ENCODE results near the gene PATJ.

PATJ gene

DNA sequence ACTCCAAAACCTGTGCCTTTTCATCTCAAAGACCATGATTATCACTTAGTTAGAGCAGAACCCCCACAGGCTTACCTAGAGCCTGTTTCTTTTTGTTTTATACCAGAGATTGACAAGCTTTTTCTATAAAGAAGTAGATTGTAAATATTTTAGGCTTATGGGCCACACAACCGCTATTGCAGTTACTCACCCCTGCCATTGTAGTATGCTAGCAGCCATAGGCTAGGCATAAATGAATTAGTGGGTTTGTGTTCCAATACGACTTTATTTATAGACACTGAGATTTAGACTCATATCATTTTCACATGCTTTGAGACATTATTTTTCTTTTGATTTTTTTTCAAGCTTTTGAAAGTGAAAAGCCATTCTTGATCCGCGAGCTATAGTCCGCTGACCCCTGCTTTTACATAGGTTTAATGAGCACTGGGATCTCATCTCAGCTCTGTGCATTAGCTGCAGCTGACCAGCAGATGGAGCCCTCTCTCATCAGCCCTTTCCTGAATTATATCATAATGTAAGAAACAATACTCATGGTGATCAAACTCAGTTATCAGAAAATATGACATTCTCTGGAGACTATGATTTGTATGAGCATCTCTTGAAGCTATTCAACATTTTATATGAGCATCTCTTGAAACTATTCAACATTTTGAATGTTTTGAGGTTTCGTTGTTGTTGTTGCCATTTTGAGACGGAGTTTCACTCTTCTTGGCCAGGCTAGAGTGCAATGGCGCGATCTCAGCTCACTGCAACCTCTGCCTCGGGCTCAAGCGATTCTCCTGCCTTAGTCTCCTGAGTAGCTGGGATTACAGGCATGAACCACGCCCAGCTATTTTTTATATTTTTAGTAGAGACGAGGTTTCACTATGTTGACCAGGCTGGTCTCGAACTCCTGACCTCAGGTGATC is 340.4 kb downstream of the PATJ start:
- Mint-ChIP-seq H3K27ac (no peak overlapping the region), H3K36me3 (ENCODE audit: low read depth) (no peaks in the 10 kb centered on the region), H3K27me3 (no peaks in the 10 kb centered on the region), H3K4me3 (no peak overlapping the region), H3K9me3 (no peaks in the 10 kb centered on the region), H3K4me1 (no peaks in the 10 kb centered on the region)
- ATAC-seq: peak; percentile 61
- DNase-seq: peak; percentile 38

- H3K9me3 Mint-ChIP-seq: no peaks in the 10 kb centered on the region
- no peak overlapping the region for H3K27ac Mint-ChIP-seq
- H3K4me3 Mint-ChIP-seq: no peak overlapping the region
These were observed 342.1 kb downstream of the PATJ start for GRCh38 chr1:62084310-62084890.

GRCh38 chr1:62088439-62088838 is 346.2 kb downstream of the PATJ start:
- H3K36me3 Mint-ChIP-seq (ENCODE audit: low read depth): peaks cover 4% of the 10 kb centered on the region
- H3K4me3 Mint-ChIP-seq: no peak overlapping the region
- no peak overlapping the region for H3K27ac Mint-ChIP-seq
- ATAC-seq (no peak), DNase-seq (no peak)
- no peaks in the 10 kb centered on the region for H3K9me3 Mint-ChIP-seq
- no peaks in the 10 kb centered on the region for H3K4me1 Mint-ChIP-seq
- no peaks in the 10 kb centered on the region for H3K27me3 Mint-ChIP-seq

More at GRCh38 chr1:62084310-62084890, 342.1 kb downstream of the PATJ start:
- ATAC-seq (no peak), DNase-seq (no peak)
- Mint-ChIP-seq H3K36me3 (ENCODE audit: low read depth) (peaks cover 4% of the 10 kb centered on the region), H3K4me1 (no peaks in the 10 kb centered on the region), H3K27me3 (no peaks in the 10 kb centered on the region)

GRCh38 chr1:62089570-62089969 is 347.3 kb downstream of the PATJ start:
- no peaks in the 10 kb centered on the region for H3K4me1 Mint-ChIP-seq
- peaks cover 4% of the 10 kb centered on the region for H3K36me3 Mint-ChIP-seq (ENCODE audit: low read depth)
- H3K27me3 Mint-ChIP-seq: no peaks in the 10 kb centered on the region
- no peaks in the 10 kb centered on the region for H3K9me3 Mint-ChIP-seq
- no peak overlapping the region for H3K4me3 Mint-ChIP-seq
- ATAC-seq (no peak), DNase-seq (no peak)
- no peak overlapping the region for H3K27ac Mint-ChIP-seq

GRCh38 chr1:62090016-62090415 is 347.7 kb downstream of the PATJ start:
- Mint-ChIP-seq H3K27me3 (no peaks in the 10 kb centered on the region), H3K27ac (no peak overlapping the region), H3K4me1 (no peaks in the 10 kb centered on the region), H3K36me3 (ENCODE audit: low read depth) (peaks cover 4% of the 10 kb centered on the region), H3K4me3 (no peak overlapping the region), H3K9me3 (no peaks in the 10 kb centered on the region)
- DNase-seq: no peak
- ATAC-seq: no peak

DNA sequence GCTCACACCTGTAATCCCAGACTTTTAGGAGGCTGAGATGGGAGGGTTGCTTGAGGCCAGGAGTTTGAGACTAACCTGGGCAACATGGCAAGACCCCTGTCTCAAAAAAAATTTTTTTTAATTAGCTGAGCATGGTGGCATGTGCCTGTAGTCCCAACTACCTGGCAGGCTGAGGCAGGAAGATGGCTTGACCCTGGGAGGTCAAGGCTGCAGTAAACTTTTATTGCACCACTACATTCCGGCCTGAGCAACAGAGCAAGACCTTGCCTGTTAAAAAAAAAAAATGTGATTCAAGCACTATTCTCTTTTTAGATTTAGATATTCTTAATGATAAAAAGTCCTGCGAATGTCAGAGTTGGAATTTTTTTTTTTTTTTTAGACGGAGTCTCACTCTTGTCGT is 349.8 kb downstream of the PATJ start:
- H3K9me3 Mint-ChIP-seq: no peaks in the 10 kb centered on the region
- H3K27ac Mint-ChIP-seq: no peak overlapping the region
- H3K36me3 Mint-ChIP-seq (ENCODE audit: low read depth): peaks cover 4% of the 10 kb centered on the region
- H3K27me3 Mint-ChIP-seq: no peaks in the 10 kb centered on the region
- DNase-seq (no peak), ATAC-seq (no peak)
- H3K4me3 Mint-ChIP-seq: no peak overlapping the region
- no peaks in the 10 kb centered on the region for H3K4me1 Mint-ChIP-seq

DNA sequence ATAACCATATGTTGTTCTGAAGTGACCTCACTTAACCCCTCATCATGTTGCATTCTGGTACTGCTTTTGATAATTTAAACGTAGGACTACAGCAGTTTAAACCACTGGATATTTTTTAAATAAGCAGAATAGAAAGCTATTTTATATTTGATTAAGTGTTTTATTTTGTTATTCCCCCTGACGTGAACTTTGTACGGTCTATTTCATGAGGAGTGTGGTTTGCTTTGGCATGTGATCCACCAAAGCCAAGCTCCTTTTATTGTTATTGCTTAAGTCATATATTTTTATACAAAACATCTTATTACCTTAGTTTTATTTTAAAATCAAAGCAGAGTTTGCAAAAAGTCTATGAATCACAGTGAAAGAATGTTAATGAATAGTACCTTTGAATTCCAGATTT is 351.0 kb downstream of the PATJ start:
- ATAC-seq: no peak
- no peak for DNase-seq
- Mint-ChIP-seq H3K27ac (no peak overlapping the region), H3K4me1 (no peaks in the 10 kb centered on the region), H3K27me3 (no peaks in the 10 kb centered on the region), H3K36me3 (ENCODE audit: low read depth) (peaks cover 4% of the 10 kb centered on the region), H3K9me3 (no peaks in the 10 kb centered on the region), H3K4me3 (no peak overlapping the region)

GRCh38 chr1:62097464-62097863 is 355.2 kb downstream of the PATJ start:
- no peak for ATAC-seq
- Mint-ChIP-seq H3K4me1 (no peaks in the 10 kb centered on the region), H3K27me3 (no peaks in the 10 kb centered on the region), H3K27ac (no peak overlapping the region), H3K4me3 (no peak overlapping the region), H3K36me3 (ENCODE audit: low read depth) (peaks cover 6% of the 10 kb centered on the region), H3K9me3 (peaks cover 7% of the 10 kb centered on the region)
- DNase-seq: no peak

GRCh38 chr1:62100442-62100841 is 358.2 kb downstream of the PATJ start:
- Mint-ChIP-seq H3K4me1 (no peaks in the 10 kb centered on the region), H3K9me3 (peaks cover 7% of the 10 kb centered on the region), H3K36me3 (ENCODE audit: low read depth) (peaks cover 6% of the 10 kb centered on the region), H3K27ac (no peak overlapping the region), H3K4me3 (no peak overlapping the region), H3K27me3 (no peaks in the 10 kb centered on the region)
- DNase-seq: no peak
- peak; percentile 61 for ATAC-seq

- DNase-seq: no peak
- H3K27me3 Mint-ChIP-seq: no peaks in the 10 kb centered on the region
- no peaks in the 10 kb centered on the region for H3K4me1 Mint-ChIP-seq
- peaks cover 2% of the 10 kb centered on the region for H3K36me3 Mint-ChIP-seq (ENCODE audit: low read depth)
- H3K27ac Mint-ChIP-seq: no peak overlapping the region
- ATAC-seq: no peak
- peaks cover 7% of the 10 kb centered on the region for H3K9me3 Mint-ChIP-seq
- H3K4me3 Mint-ChIP-seq: no peak overlapping the region
These were observed 361.6 kb downstream of the PATJ start for GRCh38 chr1:62103846-62104245.

DNA sequence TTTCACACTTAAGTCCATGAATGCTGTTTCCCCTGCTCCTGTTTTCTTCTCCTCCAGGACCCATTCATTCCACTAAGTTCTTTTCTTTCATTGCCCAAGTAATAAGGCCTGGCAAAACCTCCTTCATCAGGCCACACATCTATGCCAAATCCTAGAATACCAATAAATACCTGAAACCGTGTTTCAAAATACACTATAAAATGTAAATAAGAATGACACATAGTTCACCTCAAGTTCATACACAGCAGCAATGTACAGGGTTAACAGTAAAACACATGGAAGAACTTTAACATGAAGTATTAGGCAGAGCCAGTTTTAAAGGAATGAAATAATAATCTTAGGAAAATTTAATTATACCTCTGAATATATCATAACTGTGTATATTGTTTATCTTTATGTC is 365.6 kb downstream of the PATJ start:
- Mint-ChIP-seq H3K27me3 (no peaks in the 10 kb centered on the region), H3K4me1 (no peaks in the 10 kb centered on the region), H3K9me3 (no peaks in the 10 kb centered on the region), H3K36me3 (ENCODE audit: low read depth) (no peaks in the 10 kb centered on the region), H3K27ac (no peak overlapping the region), H3K4me3 (no peak overlapping the region)
- no peak for ATAC-seq
- DNase-seq: no peak

DNA sequence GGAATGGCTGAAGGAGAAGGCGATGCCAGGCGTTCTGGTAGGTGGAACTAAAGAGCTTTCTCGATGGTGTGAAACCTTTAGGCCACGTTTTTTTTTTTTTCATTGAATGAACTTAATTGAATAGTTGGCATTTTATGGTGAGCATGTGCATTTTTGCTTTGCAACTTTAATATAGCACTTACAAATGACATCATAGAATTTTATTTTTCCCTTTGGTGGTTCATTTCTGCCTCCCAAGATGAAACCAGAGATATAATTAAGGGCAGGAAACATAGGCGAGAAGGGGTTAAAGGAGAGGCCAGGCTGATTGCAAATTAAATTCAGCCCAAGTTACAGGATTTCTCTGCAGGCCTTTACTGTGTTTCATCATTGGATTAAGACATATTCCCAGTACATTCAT is 366.8 kb downstream of the PATJ start:
- Mint-ChIP-seq H3K27me3 (no peaks in the 10 kb centered on the region), H3K36me3 (ENCODE audit: low read depth) (no peaks in the 10 kb centered on the region), H3K4me1 (no peaks in the 10 kb centered on the region), H3K9me3 (no peaks in the 10 kb centered on the region), H3K27ac (no peak overlapping the region), H3K4me3 (no peak overlapping the region)
- ATAC-seq (no peak), DNase-seq (no peak)

DNA sequence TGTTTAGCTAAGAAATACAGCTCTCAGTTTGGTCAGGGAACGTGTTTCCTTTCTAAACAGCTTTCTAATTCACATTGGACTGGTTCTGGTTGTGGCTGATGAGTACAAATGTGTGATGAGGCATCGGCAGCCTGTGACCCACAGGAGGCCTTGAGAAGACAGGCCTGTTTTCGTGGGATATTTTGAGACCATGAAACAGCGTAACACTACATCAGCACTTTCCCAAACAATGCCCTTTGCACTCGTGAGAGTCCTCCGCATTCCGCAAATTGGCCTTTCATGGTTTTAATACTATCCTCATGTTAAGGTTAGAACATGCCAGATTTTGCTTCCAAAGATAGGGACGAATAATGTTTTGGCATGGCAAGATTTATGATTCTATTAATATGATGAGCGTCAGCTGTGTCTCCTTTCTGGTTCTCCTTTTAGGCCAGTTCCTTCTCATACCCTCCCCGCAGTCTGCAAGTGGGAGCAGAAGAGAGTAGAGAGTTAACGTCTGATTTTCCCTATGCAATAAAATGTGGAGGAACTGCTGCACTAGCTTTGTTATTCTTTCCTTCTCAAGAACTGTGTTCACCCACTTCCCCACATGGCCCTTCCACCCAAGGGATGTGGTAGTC is 368.0 kb downstream of the PATJ start:
- no peaks in the 10 kb centered on the region for H3K27me3 Mint-ChIP-seq
- H3K4me1 Mint-ChIP-seq: no peaks in the 10 kb centered on the region
- H3K9me3 Mint-ChIP-seq: no peaks in the 10 kb centered on the region
- ATAC-seq: no peak
- no peak overlapping the region for H3K27ac Mint-ChIP-seq
- no peaks in the 10 kb centered on the region for H3K36me3 Mint-ChIP-seq (ENCODE audit: low read depth)
- no peak for DNase-seq
- H3K4me3 Mint-ChIP-seq: no peak overlapping the region

DNA sequence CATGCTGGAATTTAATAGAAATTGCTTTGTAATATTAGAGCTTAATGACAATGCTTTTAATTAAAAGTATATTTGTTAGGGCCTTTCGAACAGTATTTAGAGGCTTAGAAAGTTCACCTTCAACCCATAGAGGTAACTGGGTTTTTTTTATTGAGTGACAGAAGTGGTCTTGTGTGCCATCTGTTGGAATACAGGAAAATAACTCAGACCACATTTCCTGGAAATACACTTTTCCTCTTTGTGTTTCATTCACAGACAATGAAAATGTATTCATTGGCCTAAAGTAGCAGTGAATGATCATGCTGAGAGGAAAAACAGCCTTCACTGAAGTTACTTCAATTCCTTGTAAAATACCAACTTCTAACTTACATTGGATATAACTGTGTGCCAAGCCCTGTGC is 368.8 kb downstream of the PATJ start:
- Mint-ChIP-seq H3K4me3 (no peak overlapping the region), H3K27ac (no peak overlapping the region), H3K4me1 (no peaks in the 10 kb centered on the region), H3K27me3 (no peaks in the 10 kb centered on the region), H3K9me3 (no peaks in the 10 kb centered on the region), H3K36me3 (ENCODE audit: low read depth) (no peaks in the 10 kb centered on the region)
- ATAC-seq: no peak
- DNase-seq: no peak

DNA sequence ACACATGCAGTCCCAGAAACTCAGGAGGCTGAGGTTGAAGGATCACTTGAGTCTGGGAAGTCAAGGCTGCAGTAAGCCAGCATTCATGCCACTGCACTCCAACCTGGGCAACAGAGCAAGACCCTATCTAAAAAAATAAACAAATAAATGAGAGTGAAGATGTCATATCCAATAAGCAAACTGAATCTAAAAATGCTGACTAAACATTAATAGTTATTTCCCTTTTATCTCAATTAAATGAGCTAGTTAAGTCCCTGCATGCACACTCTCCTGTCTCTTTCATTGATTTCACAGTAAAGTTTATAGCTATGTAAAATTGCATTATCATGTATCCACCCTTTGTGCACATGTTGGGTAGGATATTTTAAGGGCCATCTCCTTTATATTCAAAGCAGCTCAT is 371.2 kb downstream of the PATJ start:
- no peak overlapping the region for H3K4me3 Mint-ChIP-seq
- peaks cover 1% of the 10 kb centered on the region for H3K36me3 Mint-ChIP-seq (ENCODE audit: low read depth)
- DNase-seq (no peak), ATAC-seq (no peak)
- no peak overlapping the region for H3K27ac Mint-ChIP-seq
- no peaks in the 10 kb centered on the region for H3K9me3 Mint-ChIP-seq
- no peaks in the 10 kb centered on the region for H3K27me3 Mint-ChIP-seq
- no peaks in the 10 kb centered on the region for H3K4me1 Mint-ChIP-seq
